ENCODE measurements around the gene SLC5A6. TPM values are rescaled to one million over a fixed set of nuclear protein-coding genes. Genes with fewer than 3 reads are reported as not detected.
"Not testable (repeated sequence)": the region's sequence is repeated elsewhere in the genome, so short reads cannot be mapped to it uniquely, and the experiment has no call there.

Gene SLC5A6
- total RNA-seq, 2 donors from 2014 or later: 147 to 190 TPM

DNA sequence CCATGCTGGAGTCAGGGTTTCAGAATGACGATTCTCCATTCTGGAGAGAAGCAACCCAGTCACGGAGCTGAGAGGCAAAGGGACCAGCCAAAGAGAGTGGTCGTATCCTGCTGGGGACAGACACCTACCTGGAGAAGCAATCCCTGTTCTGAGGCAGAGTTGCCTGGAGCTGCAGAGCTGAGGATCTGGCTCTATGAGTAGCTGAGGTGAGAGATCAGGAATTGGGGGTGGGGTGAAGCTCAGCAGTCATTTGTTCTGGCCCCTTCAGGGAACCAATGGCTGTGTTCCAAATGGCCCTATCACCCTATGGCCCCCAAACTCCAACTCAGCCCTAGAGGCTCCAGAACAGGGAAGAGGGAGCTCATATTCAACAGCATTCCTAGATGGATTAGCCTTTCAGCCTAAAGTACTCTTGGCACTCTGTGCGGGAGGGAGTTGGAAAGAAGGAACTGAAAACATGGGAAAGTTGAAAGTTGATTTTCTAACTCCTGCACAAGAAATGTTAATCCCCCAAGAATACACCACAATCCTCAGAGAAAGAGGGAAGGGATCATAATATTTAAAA lies 3.5 kb downstream of the SLC5A6 start:
- H3K27me3 Mint-ChIP-seq: no peaks in the 10 kb centered on the region
- no peak overlapping the region for H3K27ac Mint-ChIP-seq
- no peaks in the 10 kb centered on the region for H3K9me3 ChIP-seq (ENCODE audit: control insufficient read depth, low read length, poor library complexity, severe bottlenecking)
- no peak overlapping the region for H3K4me3 Mint-ChIP-seq
- H3K36me3 Mint-ChIP-seq (ENCODE audit: low read depth): peaks cover 14% of the 10 kb centered on the region
- peaks cover 49% of the 10 kb centered on the region for H3K4me1 Mint-ChIP-seq
- ATAC-seq: no peak
- no peak for DNase-seq

GRCh38 chr2:27206346-27206745 lies 5.7 kb downstream of the SLC5A6 start:
- H3K36me3 Mint-ChIP-seq (ENCODE audit: low read depth): peaks cover 14% of the 10 kb centered on the region

GRCh38 chr2:27205206-27205605 lies 6.9 kb downstream of the SLC5A6 start:
- peaks cover 15% of the 10 kb centered on the region for H3K36me3 Mint-ChIP-seq (ENCODE audit: low read depth)
- peak overlapping the region; percentile 92 for H3K27ac Mint-ChIP-seq
- ATAC-seq (no peak), DNase-seq (no peak)
- H3K4me3 Mint-ChIP-seq: peak overlapping the region; percentile 79
- no peaks in the 10 kb centered on the region for H3K27me3 Mint-ChIP-seq
- H3K4me1 Mint-ChIP-seq: peaks cover 37% of the 10 kb centered on the region
- H3K9me3 ChIP-seq (ENCODE audit: control insufficient read depth, low read length, poor library complexity, severe bottlenecking): no peaks in the 10 kb centered on the region

More at GRCh38 chr2:27206346-27206745, 5.7 kb downstream of the SLC5A6 start:
- Mint-ChIP-seq H3K27me3 (no peaks in the 10 kb centered on the region), H3K27ac (peak overlapping the region; percentile 92), H3K4me3 (peak overlapping the region; percentile 15), H3K4me1 (peaks cover 40% of the 10 kb centered on the region)
- H3K9me3 ChIP-seq (ENCODE audit: control insufficient read depth, low read length, poor library complexity, severe bottlenecking): no peaks in the 10 kb centered on the region
- DNase-seq (no peak), ATAC-seq (no peak)

- Mint-ChIP-seq H3K4me1 (peaks cover 31% of the 10 kb centered on the region), H3K27ac (peak overlapping the region; percentile 92), H3K36me3 (ENCODE audit: low read depth) (peaks cover 17% of the 10 kb centered on the region), H3K4me3 (peak overlapping the region; percentile 47), H3K27me3 (no peaks in the 10 kb centered on the region)
- peak; percentile 36 for ATAC-seq
- no peak for DNase-seq
- H3K9me3 ChIP-seq (ENCODE audit: control insufficient read depth, low read length, poor library complexity, severe bottlenecking): no peaks in the 10 kb centered on the region
Observed at GRCh38 chr2:27204566-27204965, 7.5 kb downstream of the SLC5A6 start.

GRCh38 chr2:27203741-27204140 lies 8.3 kb downstream of the SLC5A6 start:
- ATAC-seq (no peak), DNase-seq (no peak)
- H3K9me3 ChIP-seq (ENCODE audit: control insufficient read depth, low read length, poor library complexity, severe bottlenecking): no peaks in the 10 kb centered on the region
- H3K27me3 Mint-ChIP-seq: no peaks in the 10 kb centered on the region
- H3K27ac Mint-ChIP-seq: peak overlapping the region; percentile 92
- H3K4me1 Mint-ChIP-seq: peaks cover 28% of the 10 kb centered on the region
- H3K4me3 Mint-ChIP-seq: no peak overlapping the region
- peaks cover 18% of the 10 kb centered on the region for H3K36me3 Mint-ChIP-seq (ENCODE audit: low read depth)

- H3K4me3 Mint-ChIP-seq: no peak overlapping the region
- no peaks in the 10 kb centered on the region for H3K27me3 Mint-ChIP-seq
- H3K36me3 Mint-ChIP-seq (ENCODE audit: low read depth): peaks cover 19% of the 10 kb centered on the region
- no peaks in the 10 kb centered on the region for H3K9me3 ChIP-seq (ENCODE audit: control insufficient read depth, low read length, poor library complexity, severe bottlenecking)
- DNase-seq (no peak), ATAC-seq (no peak)
- peaks cover 33% of the 10 kb centered on the region for H3K4me1 Mint-ChIP-seq
- H3K27ac Mint-ChIP-seq: no peak overlapping the region
Observed at GRCh38 chr2:27202854-27203253, 9.2 kb downstream of the SLC5A6 start.

GRCh38 chr2:27201675-27202074 lies 10.4 kb downstream of the SLC5A6 start:
- Mint-ChIP-seq H3K4me3 (no peak overlapping the region), H3K4me1 (peaks cover 26% of the 10 kb centered on the region), H3K36me3 (ENCODE audit: low read depth) (peaks cover 14% of the 10 kb centered on the region), H3K27ac (peak overlapping the region; percentile 53), H3K27me3 (no peaks in the 10 kb centered on the region)
- no peak for ATAC-seq
- DNase-seq: no peak
- H3K9me3 ChIP-seq (ENCODE audit: control insufficient read depth, low read length, poor library complexity, severe bottlenecking): no peaks in the 10 kb centered on the region

GRCh38 chr2:27199241-27199640 lies 12.8 kb downstream of the SLC5A6 start:
- no peaks in the 10 kb centered on the region for H3K9me3 ChIP-seq (ENCODE audit: control insufficient read depth, low read length, poor library complexity, severe bottlenecking)
- Mint-ChIP-seq H3K27ac (peak overlapping the region; percentile 80), H3K4me1 (peaks cover 9% of the 10 kb centered on the region), H3K4me3 (peak overlapping the region; percentile 51), H3K36me3 (ENCODE audit: low read depth) (peaks cover 7% of the 10 kb centered on the region), H3K27me3 (no peaks in the 10 kb centered on the region)
- ATAC-seq: no peak
- no peak for DNase-seq

DNA sequence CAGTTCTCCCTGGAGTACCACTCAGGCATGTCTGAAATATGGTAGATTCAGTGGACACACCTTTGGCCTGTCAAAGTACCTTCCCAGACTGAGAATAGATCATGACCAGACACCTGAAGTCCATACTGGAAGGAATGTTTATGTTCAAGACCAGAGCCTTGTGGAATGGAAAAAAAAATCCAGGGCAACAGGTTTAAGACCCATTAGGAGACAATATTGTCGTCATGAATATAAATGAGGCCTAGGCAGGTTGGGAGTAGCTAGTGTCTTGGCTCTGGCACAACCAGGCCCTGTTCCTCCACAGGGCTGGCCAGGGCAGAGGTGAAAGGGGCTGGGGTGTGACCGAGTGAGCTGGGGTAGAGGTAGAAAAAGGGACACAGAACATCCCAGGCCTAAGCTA lies 13.4 kb downstream of the SLC5A6 start:
- DNase-seq (no peak), ATAC-seq (no peak)
- H3K4me1 Mint-ChIP-seq: peaks cover 7% of the 10 kb centered on the region
- H3K9me3 ChIP-seq (ENCODE audit: control insufficient read depth, low read length, poor library complexity, severe bottlenecking): no peaks in the 10 kb centered on the region
- peaks cover 7% of the 10 kb centered on the region for H3K36me3 Mint-ChIP-seq (ENCODE audit: low read depth)
- no peak overlapping the region for H3K27ac Mint-ChIP-seq
- no peaks in the 10 kb centered on the region for H3K27me3 Mint-ChIP-seq
- H3K4me3 Mint-ChIP-seq: peak overlapping the region; percentile 51

DNA sequence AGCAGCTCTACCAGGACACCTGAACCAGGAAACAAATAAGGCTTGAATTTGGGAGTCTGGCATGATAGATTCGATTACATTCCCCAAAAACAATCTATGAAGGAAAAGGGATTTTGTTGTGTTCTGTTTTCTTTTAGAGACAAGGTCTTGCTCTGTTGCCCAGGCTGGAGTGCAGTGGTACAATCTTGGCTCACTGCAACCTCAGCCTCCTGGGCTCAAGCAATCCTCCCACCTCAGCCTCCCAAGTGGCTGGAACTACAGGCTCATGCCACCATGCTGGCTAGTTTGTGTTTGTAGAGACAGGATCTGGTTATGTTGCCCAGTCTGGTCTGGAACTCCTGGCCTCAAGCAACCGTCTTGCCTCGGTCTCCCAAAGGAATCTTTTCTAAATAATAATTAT lies 14.0 kb downstream of the SLC5A6 start:
- H3K4me1 Mint-ChIP-seq; H3K27me3 Mint-ChIP-seq; DNase-seq; H3K36me3 Mint-ChIP-seq (ENCODE audit: low read depth); H3K4me3 Mint-ChIP-seq; ATAC-seq; H3K27ac Mint-ChIP-seq; H3K9me3 ChIP-seq (ENCODE audit: control insufficient read depth, low read length, poor library complexity, severe bottlenecking): not testable (repeated sequence)

DNA sequence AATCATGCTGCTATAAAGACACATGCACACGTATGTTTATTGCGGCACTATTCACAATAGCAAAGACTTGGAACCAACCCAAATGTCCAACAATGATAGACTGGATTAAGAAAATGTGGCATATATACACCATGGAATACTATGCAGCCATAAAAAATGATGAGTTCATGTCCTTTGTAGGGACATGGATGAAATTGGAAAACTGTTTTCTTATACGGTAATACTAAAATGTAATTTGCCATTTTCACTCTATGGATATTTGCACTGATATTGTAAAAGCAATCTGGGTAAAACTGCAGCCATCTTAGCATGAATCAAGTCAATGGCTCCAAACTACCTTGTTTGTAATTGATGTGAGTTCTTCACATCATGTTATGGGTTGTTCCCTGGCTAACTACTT lies 16.3 kb downstream of the SLC5A6 start:
- peaks cover 12% of the 10 kb centered on the region for H3K4me1 Mint-ChIP-seq
- not testable (repeated sequence) for H3K27ac Mint-ChIP-seq; H3K27me3 Mint-ChIP-seq; H3K4me3 Mint-ChIP-seq; H3K36me3 Mint-ChIP-seq (ENCODE audit: low read depth); H3K9me3 ChIP-seq (ENCODE audit: control insufficient read depth, low read length, poor library complexity, severe bottlenecking); DNase-seq; ATAC-seq

DNA sequence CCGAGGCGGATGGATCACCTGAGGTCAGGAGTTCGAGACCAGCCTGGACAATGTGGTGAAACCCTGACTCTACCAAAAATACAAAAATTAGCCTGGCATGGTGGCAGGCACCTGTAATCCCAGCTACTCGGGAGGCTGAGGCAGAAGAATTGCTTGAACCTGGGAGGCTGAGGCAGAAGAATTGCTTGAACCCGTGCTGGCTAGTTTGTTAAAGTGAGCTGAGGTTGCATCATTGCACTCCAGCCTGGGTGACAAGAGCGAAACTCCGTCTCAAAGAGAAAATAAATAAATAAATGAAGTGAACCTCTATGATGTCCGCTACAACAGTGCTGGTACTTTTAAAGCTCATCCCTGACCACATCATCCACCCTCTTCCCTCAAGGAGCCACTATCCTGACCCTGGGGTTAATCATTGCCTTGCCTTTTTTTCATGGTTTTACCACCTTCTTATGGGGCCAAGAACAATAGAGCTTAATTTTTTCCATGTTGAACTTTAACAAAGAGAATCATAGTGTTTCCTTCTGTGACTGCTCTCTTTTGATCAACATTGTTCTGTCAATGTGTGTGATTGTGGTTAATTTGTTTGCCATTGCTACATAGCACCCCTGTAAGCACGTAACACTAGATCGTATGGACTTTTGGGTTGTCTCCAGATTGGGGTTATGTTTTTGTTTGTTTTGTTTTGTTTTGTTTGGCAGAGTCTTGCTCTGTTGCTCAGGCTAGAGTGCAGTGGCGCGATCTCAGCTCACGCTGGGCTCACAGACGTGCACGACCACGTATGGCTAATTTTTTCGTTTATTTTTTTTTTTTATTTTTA lies 17.3 kb downstream of the SLC5A6 start:
- no peak for DNase-seq
- ATAC-seq: no peak
- peaks cover 12% of the 10 kb centered on the region for H3K4me1 Mint-ChIP-seq
- no peaks in the 10 kb centered on the region for H3K27me3 Mint-ChIP-seq
- H3K36me3 Mint-ChIP-seq (ENCODE audit: low read depth): peaks cover 3% of the 10 kb centered on the region
- no peaks in the 10 kb centered on the region for H3K9me3 ChIP-seq (ENCODE audit: control insufficient read depth, low read length, poor library complexity, severe bottlenecking)
- no peak overlapping the region for H3K4me3 Mint-ChIP-seq
- peak overlapping the region; percentile 29 for H3K27ac Mint-ChIP-seq

- Mint-ChIP-seq H3K36me3 (ENCODE audit: low read depth) (no peaks in the 10 kb centered on the region), H3K4me1 (peaks cover 7% of the 10 kb centered on the region), H3K27ac (no peak overlapping the region), H3K27me3 (peaks cover 8% of the 10 kb centered on the region), H3K4me3 (no peak overlapping the region)
- peak; percentile 84 for ATAC-seq
- DNase-seq: peak in 1 of 3 donors; percentile 37
- no peaks in the 10 kb centered on the region for H3K9me3 ChIP-seq (ENCODE audit: control insufficient read depth, low read length, poor library complexity, severe bottlenecking)
Observed at GRCh38 chr2:27191070-27191829, 20.8 kb downstream of the SLC5A6 start.
